Type B pancreatic cell (in vitro differentiated cells): ENCODE results near the gene FAT3. TPM values are rescaled to one million over a fixed set of nuclear protein-coding genes. Genes with fewer than 3 reads are reported as not detected.

Experiments used
- DNase-seq: peaks from one replicate; pipeline ENCODE4 v3.0.0; 2021; ENCODE audit warnings: mixed read lengths; ENCODE audit not compliant: unreplicated experiment; ENCODE audit errors: extremely low spot score
- H3K27ac Mint-ChIP-seq: 2 replicates; pipeline ENCODE4 v1.8.0; 2021; ENCODE audit warnings: mild to moderate bottlenecking, mixed read lengths
- H3K27me3 Mint-ChIP-seq: 2 replicates; pipeline ENCODE4 v1.8.0; 2021; ENCODE audit warnings: mixed read lengths
- H3K36me3 Mint-ChIP-seq: 2 replicates; pipeline ENCODE4 v1.8.0; 2021; ENCODE audit warnings: mixed read lengths
- H3K4me1 Mint-ChIP-seq: one replicate; pipeline ENCODE4 v1.8.0; 2021; ENCODE audit warnings: mixed read lengths; ENCODE audit not compliant: unreplicated experiment
- H3K4me3 Mint-ChIP-seq: 2 replicates; pipeline ENCODE4 v1.8.0; 2021; ENCODE audit warnings: mild to moderate bottlenecking, mixed read lengths
- H3K9me3 Mint-ChIP-seq: 2 replicates; pipeline ENCODE4 v1.8.0; 2021; ENCODE audit warnings: mixed read lengths
- CTCF ChIP-seq: fragments of 200-600 bp; sonication (generic); conservative IDR thresholded peaks from 2 replicates; pipeline ENCODE4 v1.5.0; 2021; ENCODE audit warnings: antibody characterized with exemption, mild to moderate bottlenecking
- total RNA-seq: library from RNA; stranded (reverse); gene quantifications from 2 replicates; pipeline ENCODE4 v1.2.1, GENCODE V29; 2021; ENCODE audit warnings: low replicate concordance

Gene FAT3
- total RNA-seq, 1 donor from 2014 or later = 70.0 TPM

- TF ChIP-seq CTCF = no peak
- no peaks in the 10 kb centered on the region for H3K27me3 Mint-ChIP-seq
- no peak for DNase-seq
- peaks cover 5% of the 10 kb centered on the region for H3K36me3 Mint-ChIP-seq
- no peaks in the 10 kb centered on the region for H3K9me3 Mint-ChIP-seq
- no peak overlapping the region for H3K27ac Mint-ChIP-seq
- no peak overlapping the region for H3K4me3 Mint-ChIP-seq
- peaks cover 16% of the 10 kb centered on the region for H3K4me1 Mint-ChIP-seq
Measured at GRCh38 chr11:92249156-92249753, 24.6 kb downstream of the FAT3 start.

GRCh38 chr11:92251980-92252379 is 27.4 kb downstream of the FAT3 start:
- DNase-seq = no peak
- peaks cover 16% of the 10 kb centered on the region for H3K4me1 Mint-ChIP-seq
- H3K4me3 Mint-ChIP-seq = no peak overlapping the region

GRCh38 chr11:92253421-92253820 is 28.8 kb downstream of the FAT3 start:
- TF ChIP-seq CTCF = no peak
- no peaks in the 10 kb centered on the region for H3K36me3 Mint-ChIP-seq
- no peak overlapping the region for H3K27ac Mint-ChIP-seq
- DNase-seq = no peak
- no peak overlapping the region for H3K4me3 Mint-ChIP-seq
- H3K9me3 Mint-ChIP-seq = peaks cover 1% of the 10 kb centered on the region
- H3K27me3 Mint-ChIP-seq = no peaks in the 10 kb centered on the region
- peaks cover 21% of the 10 kb centered on the region for H3K4me1 Mint-ChIP-seq

More at GRCh38 chr11:92251980-92252379, 27.4 kb downstream of the FAT3 start:
- no peak overlapping the region for H3K27ac Mint-ChIP-seq
- TF ChIP-seq CTCF = no peak
- no peaks in the 10 kb centered on the region for H3K36me3 Mint-ChIP-seq
- H3K27me3 Mint-ChIP-seq = no peaks in the 10 kb centered on the region
- H3K9me3 Mint-ChIP-seq = no peaks in the 10 kb centered on the region

GRCh38 chr11:92253945-92254344 is 29.3 kb downstream of the FAT3 start:
- no peak overlapping the region for H3K4me3 Mint-ChIP-seq
- peaks cover 24% of the 10 kb centered on the region for H3K4me1 Mint-ChIP-seq
- H3K27ac Mint-ChIP-seq = no peak overlapping the region
- no peak for TF ChIP-seq CTCF
- no peak for DNase-seq
- peaks cover 3% of the 10 kb centered on the region for H3K9me3 Mint-ChIP-seq
- H3K27me3 Mint-ChIP-seq = no peaks in the 10 kb centered on the region
- peaks cover 3% of the 10 kb centered on the region for H3K36me3 Mint-ChIP-seq

- H3K4me3 Mint-ChIP-seq = no peak overlapping the region
- H3K9me3 Mint-ChIP-seq = peaks cover 3% of the 10 kb centered on the region
- TF ChIP-seq CTCF = no peak
- DNase-seq = no peak
- peaks cover 29% of the 10 kb centered on the region for H3K4me1 Mint-ChIP-seq
- no peaks in the 10 kb centered on the region for H3K27me3 Mint-ChIP-seq
- H3K27ac Mint-ChIP-seq = no peak overlapping the region
- peaks cover 8% of the 10 kb centered on the region for H3K36me3 Mint-ChIP-seq
Measured at GRCh38 chr11:92257536-92257935, 32.9 kb downstream of the FAT3 start.
